A172 (cell line): ENCODE results near the gene RTRAF. TPM values are rescaled to one million over a fixed set of nuclear protein-coding genes. Genes with fewer than 3 reads are reported as not detected.

ENCODE experiments used
- DNase-seq: peaks from one replicate; pipeline ENCODE4 v3.0.0-alpha.2; 2015; ENCODE audit warnings: low spot score
- total RNA-seq: library from RNA; depleted of rRNA; stranded (reverse); fragments of >200 nt; shearing (Covaris generic); gene quantifications from 2 replicates; pipeline ENCODE4 v1.2.3, GENCODE V29; 2014

RTRAF gene
- total RNA-seq, 1 experiment from 2014 or later, result 124 TPM

- DNase-seq, result no peak
These were observed 31.7 kb downstream of the RTRAF start for GRCh38 chr14:52020866-52021717.

GRCh38 chr14:52021957-52022600, 32.7 kb downstream of the RTRAF start:
- DNase-seq, result no peak

- DNase-seq, result no peak
These were observed 34.2 kb downstream of the RTRAF start for GRCh38 chr14:52023518-52023917.

GRCh38 chr14:52025310-52025709, 36.0 kb downstream of the RTRAF start:
- DNase-seq, result peak; percentile 22

- DNase-seq, result no peak
These were observed 36.8 kb downstream of the RTRAF start for GRCh38 chr14:52026017-52026660.

GRCh38 chr14:52026901-52027300, 37.6 kb downstream of the RTRAF start:
- no peak for DNase-seq

GRCh38 chr14:52029881-52030280, 40.5 kb downstream of the RTRAF start:
- DNase-seq, result no peak

GRCh38 chr14:52031781-52032180, 42.4 kb downstream of the RTRAF start:
- DNase-seq, result no peak

GRCh38 chr14:52032204-52032801, 43.0 kb downstream of the RTRAF start:
- no peak for DNase-seq

GRCh38 chr14:52033101-52033642, 43.8 kb downstream of the RTRAF start:
- DNase-seq, result peak; percentile 73

- DNase-seq, result no peak
These were observed 49.9 kb downstream of the RTRAF start for GRCh38 chr14:52039124-52039815.

- no peak for DNase-seq
These were observed 51.3 kb downstream of the RTRAF start for GRCh38 chr14:52040598-52040997.

- DNase-seq, result no peak
These were observed 53.3 kb downstream of the RTRAF start for GRCh38 chr14:52042371-52043289.

GRCh38 chr14:52043690-52044089, 54.3 kb downstream of the RTRAF start:
- no peak for DNase-seq

GRCh38 chr14:52044791-52045522, 55.6 kb downstream of the RTRAF start:
- DNase-seq, result peak; percentile 71

GRCh38 chr14:52046376-52046917, 57.1 kb downstream of the RTRAF start:
- DNase-seq, result no peak

GRCh38 chr14:52048116-52048515, 58.8 kb downstream of the RTRAF start:
- no peak for DNase-seq

- peak; percentile 27 for DNase-seq
These were observed 59.4 kb downstream of the RTRAF start for GRCh38 chr14:52048641-52049204.

- DNase-seq, result no peak
These were observed 59.9 kb downstream of the RTRAF start for GRCh38 chr14:52049271-52049670.
